HEK293T (cell line): ENCODE results near the gene TUBB1.

Source experiments
- CTBP1 ChIP-seq: fragments of 450-650 bp; IDR thresholded peaks from 2 replicates; pipeline ENCODE4 v1.6.1; 2016; ENCODE audit warnings: borderline replicate concordance
- FOXA1 ChIP-seq: fragments of 450-650 bp; IDR thresholded peaks from 2 replicates; pipeline ENCODE4 v1.6.1; 2016; ENCODE audit warnings: mild to moderate bottlenecking
- FOXM1 ChIP-seq: fragments of 450-650 bp; IDR thresholded peaks from 2 replicates; pipeline ENCODE4 v1.6.1; 2017; ENCODE audit warnings: mild to moderate bottlenecking, borderline replicate concordance
- HDGF ChIP-seq: fragments of 450-650 bp; IDR thresholded peaks from 2 replicates; pipeline ENCODE4 v1.6.1; 2017; ENCODE audit warnings: antibody characterized with exemption, borderline replicate concordance
- LEF1 ChIP-seq: fragments of 450-650 bp; IDR thresholded peaks from 2 replicates; pipeline ENCODE4 v1.6.1; 2017; ENCODE audit warnings: mild to moderate bottlenecking, borderline replicate concordance
- SP1 ChIP-seq: fragments of 450-650 bp; IDR thresholded peaks from 2 replicates; pipeline ENCODE4 v1.6.1; 2017
- SUZ12 ChIP-seq: fragments of 450-650 bp; IDR thresholded peaks from 2 replicates; pipeline ENCODE4 v1.6.1; 2016; ENCODE audit warnings: mild to moderate bottlenecking
- TARDBP ChIP-seq: fragments of 450-650 bp; IDR thresholded peaks from 2 replicates; pipeline ENCODE4 v1.6.1; 2016
- ZNF384 ChIP-seq: fragments of 450-650 bp; IDR thresholded peaks from 2 replicates; pipeline ENCODE4 v1.6.1; 2016

- TF ChIP-seq HDGF (no peak), SUZ12 (no peak), LEF1 (no peak), CTBP1 (no peak), TARDBP (no peak), ZNF384 (no peak), SP1 (no peak), FOXM1 (no peak), FOXA1 (no peak)
Observed at GRCh38 chr20:58990651-58991445, 28.4 kb upstream of the TUBB1 start.
